ENCODE measurements around the gene PRSS1.
"Not testable (repeated sequence)": the region's sequence is repeated elsewhere in the genome, so short reads cannot be mapped to it uniquely, and the experiment has no call there.

The PRSS1 gene

DNA sequence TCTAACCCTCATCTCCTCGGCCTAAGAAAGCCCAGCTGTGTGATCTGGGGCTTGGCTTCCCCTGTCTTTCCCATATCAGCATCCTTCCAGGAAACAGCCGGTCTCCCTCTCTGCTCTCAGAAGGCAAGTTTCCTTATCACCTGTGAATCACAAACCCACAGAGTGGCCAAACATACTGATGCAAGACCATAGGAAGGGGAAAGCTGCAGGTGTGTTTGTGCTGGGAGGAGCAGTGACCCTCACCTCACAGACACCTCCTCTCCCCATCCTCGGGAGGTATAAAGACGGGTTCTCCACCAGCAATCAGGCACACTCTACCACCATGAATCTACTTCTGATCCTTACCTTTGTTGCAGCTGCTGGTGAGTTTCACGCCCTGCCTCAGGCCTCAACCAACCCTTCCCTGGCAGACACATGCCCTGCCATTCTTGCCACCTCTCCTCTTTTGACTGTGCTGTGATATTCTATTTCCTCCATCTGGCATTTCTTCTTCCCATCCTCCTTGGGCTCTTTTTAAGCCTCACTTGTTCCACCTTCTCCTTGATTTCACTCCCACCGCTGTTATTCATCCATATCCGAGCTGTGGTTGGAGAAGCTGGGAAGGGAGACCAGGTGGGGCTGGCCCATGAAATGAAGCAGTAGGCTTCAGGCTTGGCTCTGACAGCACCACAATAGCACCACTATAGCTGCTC is 21.5 kb downstream of the PRSS1 start, which contains the start of gene PRSS2:
TSS of gene PRSS2 (plus strand) at position 310 of the 692 bp plus-strand sequence. CDS start at position 323, 13 bp downstream.
- FAIRE-seq: no peak
- no peak for TF ChIP-seq POLR2A (IDR thresholded peaks at IDR 0.05; ENCODE audit: low read depth, low read length)
- TF ChIP-seq POLR2AphosphoS5 (IDR thresholded peaks at IDR 0.05; ENCODE audit: low read depth, low read length): no peak
- TF ChIP-seq TAF1 (IDR thresholded peaks at IDR 0.05; ENCODE audit: borderline replicate concordance, low read depth, low read length): no peak
- DNase-seq (ENCODE audit: insufficient read length): no peak

DNA sequence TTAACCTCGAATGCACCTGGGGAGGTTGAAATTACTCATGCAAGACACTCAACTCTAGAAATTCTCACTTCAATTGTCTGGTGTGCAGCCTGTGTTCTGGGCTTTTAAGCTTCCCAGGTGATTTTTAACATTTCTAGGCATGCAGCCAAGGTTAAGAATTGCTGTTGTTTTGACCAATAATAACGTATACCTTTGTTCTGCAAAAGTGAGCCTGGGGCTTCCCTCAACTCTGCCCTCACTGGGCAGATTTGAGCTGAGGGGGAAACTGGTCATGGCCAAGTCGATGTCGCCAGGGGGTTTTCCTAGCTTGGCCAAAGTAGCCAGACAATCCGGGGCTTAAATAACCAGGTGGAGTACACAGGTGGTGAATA is 22.1 kb downstream of the PRSS1 start:
- no peak for TF ChIP-seq POLR2AphosphoS5 (IDR thresholded peaks at IDR 0.05; ENCODE audit: low read depth, low read length)
- no peak for TF ChIP-seq TAF1 (IDR thresholded peaks at IDR 0.05; ENCODE audit: borderline replicate concordance, low read depth, low read length)
- no peak for TF ChIP-seq POLR2A (IDR thresholded peaks at IDR 0.05; ENCODE audit: low read depth, low read length)
- DNase-seq (ENCODE audit: insufficient read length): no peak
- FAIRE-seq: no peak

DNA sequence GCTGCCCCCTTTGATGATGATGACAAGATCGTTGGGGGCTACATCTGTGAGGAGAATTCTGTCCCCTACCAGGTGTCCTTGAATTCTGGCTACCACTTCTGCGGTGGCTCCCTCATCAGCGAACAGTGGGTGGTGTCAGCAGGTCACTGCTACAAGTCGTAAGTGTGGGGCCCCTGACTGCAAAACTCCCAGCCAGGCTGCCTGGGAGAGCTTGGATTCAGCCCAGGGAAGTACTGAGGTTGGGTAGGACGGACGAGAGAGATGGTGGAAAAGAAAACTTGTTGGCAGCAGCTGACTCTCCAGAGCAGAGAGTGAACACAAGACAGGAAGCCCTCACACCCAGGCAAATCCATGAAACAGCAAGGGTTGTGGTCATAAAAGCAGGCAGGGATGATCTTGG is 22.8 kb downstream of the PRSS1 start:
- DNase-seq (ENCODE audit: insufficient read length) (no peak), FAIRE-seq (no peak)
- TF ChIP-seq POLR2A (IDR thresholded peaks at IDR 0.05; ENCODE audit: low read depth, low read length): no peak
- TF ChIP-seq POLR2AphosphoS5 (IDR thresholded peaks at IDR 0.05; ENCODE audit: low read depth, low read length): no peak
- TF ChIP-seq TAF1 (IDR thresholded peaks at IDR 0.05; ENCODE audit: borderline replicate concordance, low read depth, low read length): no peak

DNA sequence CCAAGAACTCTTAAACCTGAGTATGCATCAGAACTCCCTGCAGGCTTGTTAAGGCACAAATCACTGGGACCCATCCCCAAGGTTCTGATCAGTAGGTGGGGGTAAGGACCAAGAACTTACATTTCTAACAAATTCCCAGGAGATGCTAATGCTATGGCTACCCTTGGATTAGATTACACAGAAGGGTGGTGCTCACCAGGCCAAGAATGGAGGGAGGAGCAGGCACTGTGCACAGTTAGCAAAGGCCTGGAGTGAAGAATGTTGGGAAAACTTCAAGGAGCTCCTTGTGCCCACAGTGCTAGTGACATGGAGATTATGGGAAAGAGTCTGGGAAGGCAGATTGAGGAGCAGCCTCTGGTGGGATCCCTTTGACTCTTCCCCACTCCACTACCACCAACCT is 23.4 kb downstream of the PRSS1 start:
- DNase-seq (ENCODE audit: insufficient read length): no peak
- TF ChIP-seq TAF1 (IDR thresholded peaks at IDR 0.05; ENCODE audit: borderline replicate concordance, low read depth, low read length) (no peak), POLR2A (IDR thresholded peaks at IDR 0.05; ENCODE audit: low read depth, low read length) (no peak), POLR2AphosphoS5 (IDR thresholded peaks at IDR 0.05; ENCODE audit: low read depth, low read length) (no peak)
- FAIRE-seq: no peak

DNA sequence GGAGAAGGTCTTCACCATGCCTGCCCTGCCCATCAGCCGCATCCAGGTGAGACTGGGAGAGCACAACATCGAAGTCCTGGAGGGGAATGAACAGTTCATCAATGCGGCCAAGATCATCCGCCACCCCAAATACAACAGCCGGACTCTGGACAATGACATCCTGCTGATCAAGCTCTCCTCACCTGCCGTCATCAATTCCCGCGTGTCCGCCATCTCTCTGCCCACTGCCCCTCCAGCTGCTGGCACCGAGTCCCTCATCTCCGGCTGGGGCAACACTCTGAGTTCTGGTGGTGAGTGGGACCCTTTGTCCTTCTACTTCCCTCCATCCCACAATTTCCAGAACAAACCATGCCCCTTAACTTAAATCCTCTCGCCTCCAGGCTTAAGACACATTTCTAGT is 24.0 kb downstream of the PRSS1 start:
- DNase-seq (ENCODE audit: insufficient read length): no peak
- FAIRE-seq: no peak
- TF ChIP-seq POLR2AphosphoS5 (IDR thresholded peaks at IDR 0.05; ENCODE audit: low read depth, low read length) (no peak), TAF1 (IDR thresholded peaks at IDR 0.05; ENCODE audit: borderline replicate concordance, low read depth, low read length) (no peak), POLR2A (IDR thresholded peaks at IDR 0.05; ENCODE audit: low read depth, low read length) (no peak)

DNA sequence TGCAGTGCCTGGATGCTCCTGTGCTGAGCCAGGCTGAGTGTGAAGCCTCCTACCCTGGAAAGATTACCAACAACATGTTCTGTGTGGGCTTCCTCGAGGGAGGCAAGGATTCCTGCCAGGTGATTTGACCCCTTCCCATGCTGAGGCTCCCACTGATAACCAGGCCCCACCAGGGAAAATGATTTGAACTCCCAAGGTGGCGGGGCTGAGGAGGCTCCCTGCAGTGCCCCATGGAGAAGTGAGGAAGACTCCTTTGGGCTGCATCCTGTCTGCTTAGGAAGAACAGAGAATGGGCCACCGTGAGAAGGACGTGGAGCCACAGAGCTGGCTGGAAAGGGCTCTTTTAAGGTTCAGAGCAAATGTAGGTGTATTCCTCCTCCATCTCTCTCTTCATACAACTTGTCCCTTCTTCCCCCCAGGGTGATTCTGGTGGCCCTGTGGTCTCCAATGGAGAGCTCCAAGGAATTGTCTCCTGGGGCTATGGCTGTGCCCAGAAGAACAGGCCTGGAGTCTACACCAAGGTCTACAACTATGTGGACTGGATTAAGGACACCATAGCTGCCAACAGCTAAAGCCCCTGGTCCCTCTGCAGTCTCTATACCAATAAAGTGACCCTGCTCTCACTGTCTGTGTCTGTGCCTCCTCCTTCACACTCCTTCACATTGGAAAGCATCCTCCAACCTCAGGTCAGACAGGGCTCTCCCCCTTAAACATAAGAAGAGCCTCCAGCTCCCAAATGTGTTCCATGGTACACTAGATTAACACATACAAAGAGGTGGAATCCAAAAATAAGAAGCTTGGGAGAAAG is 24.9 kb downstream of the PRSS1 start:
- FAIRE-seq: no peak
- TF ChIP-seq POLR2AphosphoS5 (IDR thresholded peaks at IDR 0.05; ENCODE audit: low read depth, low read length) (no peak), TAF1 (IDR thresholded peaks at IDR 0.05; ENCODE audit: borderline replicate concordance, low read depth, low read length) (no peak), POLR2A (IDR thresholded peaks at IDR 0.05; ENCODE audit: low read depth, low read length) (no peak)
- DNase-seq (ENCODE audit: insufficient read length): no peak

DNA sequence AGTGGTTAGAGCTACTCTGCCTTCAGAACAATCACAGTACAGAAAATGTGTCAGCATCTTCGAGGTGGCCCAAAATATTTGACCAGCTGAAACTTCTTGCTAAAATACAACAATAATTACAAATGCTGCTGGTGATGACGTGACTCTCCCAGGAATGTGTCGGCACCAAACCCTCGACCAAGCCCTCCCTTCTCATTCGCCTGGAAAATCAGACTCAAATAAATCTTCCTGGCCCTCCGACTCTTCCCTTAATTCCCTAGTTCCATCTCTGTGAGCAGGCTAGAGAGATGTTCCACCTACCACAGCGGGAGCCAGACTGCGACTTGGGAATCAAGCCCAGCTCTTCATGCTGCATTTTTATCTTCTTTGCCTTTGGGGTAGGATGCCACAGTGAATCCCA is 25.6 kb downstream of the PRSS1 start:
- no peak for DNase-seq (ENCODE audit: insufficient read length)
- TF ChIP-seq TAF1 (IDR thresholded peaks at IDR 0.05; ENCODE audit: borderline replicate concordance, low read depth, low read length) (no peak), POLR2AphosphoS5 (IDR thresholded peaks at IDR 0.05; ENCODE audit: low read depth, low read length) (no peak), POLR2A (IDR thresholded peaks at IDR 0.05; ENCODE audit: low read depth, low read length) (no peak)
- no peak for FAIRE-seq

DNA sequence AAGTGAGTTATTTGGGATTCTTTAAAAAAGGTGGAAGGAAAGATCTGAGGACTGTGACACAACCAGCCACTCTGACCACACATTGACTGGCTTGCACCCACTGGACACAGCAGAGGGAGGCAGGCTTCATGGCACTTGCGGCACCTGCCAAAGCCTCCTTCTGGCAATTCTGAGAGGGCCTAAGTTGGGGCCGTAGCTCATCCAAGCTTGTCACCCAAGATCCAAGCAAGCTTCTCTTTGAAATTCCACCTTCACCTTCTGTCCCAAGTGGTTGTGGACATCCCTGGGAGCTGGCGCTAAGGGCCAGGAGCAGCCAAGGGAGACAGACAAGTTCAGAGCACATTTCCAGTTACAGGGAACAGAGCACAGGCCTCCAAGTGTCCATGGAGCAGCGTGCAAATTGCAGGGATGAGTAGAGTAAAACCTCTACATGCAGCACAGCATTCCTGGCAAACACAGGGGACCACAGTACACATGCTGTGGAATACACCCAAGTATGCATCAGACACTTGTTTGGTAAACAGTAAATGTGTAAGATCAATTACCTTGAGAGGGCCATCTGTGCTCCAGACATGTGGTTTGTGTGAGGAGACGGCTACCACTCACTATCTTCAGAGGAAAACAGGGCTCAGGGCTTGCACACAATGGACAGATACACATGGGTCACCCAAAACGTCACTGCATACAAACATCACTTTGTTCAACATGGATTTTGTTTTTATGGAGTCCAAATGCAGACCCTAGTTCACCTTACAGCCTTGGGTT is 26.3 kb downstream of the PRSS1 start:
- not testable (repeated sequence) for FAIRE-seq; DNase-seq (ENCODE audit: insufficient read length)

DNA sequence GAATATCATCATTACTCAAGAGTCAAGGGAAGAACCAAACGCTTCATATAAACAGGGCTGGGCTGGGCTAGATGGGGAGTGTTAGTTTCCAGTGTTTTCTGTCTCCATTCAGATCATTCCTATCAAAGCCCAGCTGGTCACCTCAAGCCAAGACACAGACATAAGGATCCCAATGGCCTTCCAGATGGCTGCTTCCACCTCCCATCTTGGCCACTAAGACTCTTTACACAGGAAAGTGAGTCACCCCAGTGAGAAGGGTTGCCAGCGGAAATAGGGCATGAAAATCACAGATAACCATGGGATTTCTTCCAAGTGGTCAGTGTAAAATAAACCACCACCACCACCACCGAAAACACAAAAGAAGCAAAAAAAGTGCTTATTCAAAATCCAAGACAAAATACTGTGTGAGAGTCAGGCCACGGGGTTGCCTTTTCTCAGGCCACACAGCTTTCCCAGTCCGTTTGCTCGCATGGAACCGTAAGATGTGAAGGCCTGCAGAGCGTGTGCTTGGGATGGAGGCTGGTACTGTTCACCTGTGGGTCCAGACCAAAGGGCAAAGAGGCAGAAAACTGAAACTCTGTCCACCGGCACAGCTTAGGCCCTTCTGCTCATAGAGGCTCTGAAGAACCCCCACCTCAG is 27.1 kb downstream of the PRSS1 start:
- DNase-seq (ENCODE audit: insufficient read length): no peak

DNA sequence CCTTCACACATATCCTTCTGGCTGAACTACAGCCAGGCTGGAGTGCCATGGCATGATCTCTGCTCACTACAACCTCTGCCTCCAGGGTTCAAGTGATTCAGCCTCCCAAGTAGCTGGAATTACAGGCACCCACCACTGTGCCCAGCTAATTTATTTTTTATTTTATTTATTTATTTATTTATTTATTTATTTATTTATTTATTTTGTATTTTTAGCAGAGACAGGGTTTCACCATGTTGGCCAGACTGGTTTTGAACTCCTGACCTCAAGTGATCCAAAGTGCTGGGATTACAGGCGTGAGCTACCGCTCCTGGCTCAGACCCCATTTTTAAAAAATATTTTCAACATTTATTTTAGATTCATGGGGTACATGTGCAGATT is 27.6 kb downstream of the PRSS1 start:
- not testable (repeated sequence) for FAIRE-seq; DNase-seq (ENCODE audit: insufficient read length)

More for the DNA sequence above, 27.1 kb downstream of the PRSS1 start:
- TF ChIP-seq POLR2A (IDR thresholded peaks at IDR 0.05; ENCODE audit: low read depth, low read length) (no peak), POLR2AphosphoS5 (IDR thresholded peaks at IDR 0.05; ENCODE audit: low read depth, low read length) (no peak), TAF1 (IDR thresholded peaks at IDR 0.05; ENCODE audit: borderline replicate concordance, low read depth, low read length) (no peak)
- FAIRE-seq: no peak

DNA sequence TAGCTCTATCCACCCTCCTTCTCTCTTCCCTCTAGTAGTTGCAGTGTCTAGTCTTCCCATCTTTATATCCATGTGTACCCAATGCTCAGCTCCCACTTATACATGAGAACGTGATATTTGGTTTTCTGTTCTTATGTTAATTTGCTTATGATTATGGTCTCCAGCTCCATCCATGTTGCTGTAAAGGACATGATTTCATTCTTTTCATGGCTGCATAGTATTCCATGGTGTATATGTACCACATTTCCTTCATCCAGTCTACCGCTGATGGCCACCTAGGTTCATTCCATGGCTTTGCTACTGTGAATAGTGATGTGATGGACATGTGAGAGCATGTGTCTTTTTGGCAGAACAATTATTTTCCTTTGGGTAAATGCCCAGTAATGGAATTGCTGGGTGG is 28.0 kb downstream of the PRSS1 start:
- FAIRE-seq (no peak), DNase-seq (ENCODE audit: insufficient read length) (no peak)
- TF ChIP-seq POLR2A (IDR thresholded peaks at IDR 0.05; ENCODE audit: low read depth, low read length) (no peak), POLR2AphosphoS5 (IDR thresholded peaks at IDR 0.05; ENCODE audit: low read depth, low read length) (no peak)
